ENCODE measurements around the gene PNMT.

Gene PNMT

DNA sequence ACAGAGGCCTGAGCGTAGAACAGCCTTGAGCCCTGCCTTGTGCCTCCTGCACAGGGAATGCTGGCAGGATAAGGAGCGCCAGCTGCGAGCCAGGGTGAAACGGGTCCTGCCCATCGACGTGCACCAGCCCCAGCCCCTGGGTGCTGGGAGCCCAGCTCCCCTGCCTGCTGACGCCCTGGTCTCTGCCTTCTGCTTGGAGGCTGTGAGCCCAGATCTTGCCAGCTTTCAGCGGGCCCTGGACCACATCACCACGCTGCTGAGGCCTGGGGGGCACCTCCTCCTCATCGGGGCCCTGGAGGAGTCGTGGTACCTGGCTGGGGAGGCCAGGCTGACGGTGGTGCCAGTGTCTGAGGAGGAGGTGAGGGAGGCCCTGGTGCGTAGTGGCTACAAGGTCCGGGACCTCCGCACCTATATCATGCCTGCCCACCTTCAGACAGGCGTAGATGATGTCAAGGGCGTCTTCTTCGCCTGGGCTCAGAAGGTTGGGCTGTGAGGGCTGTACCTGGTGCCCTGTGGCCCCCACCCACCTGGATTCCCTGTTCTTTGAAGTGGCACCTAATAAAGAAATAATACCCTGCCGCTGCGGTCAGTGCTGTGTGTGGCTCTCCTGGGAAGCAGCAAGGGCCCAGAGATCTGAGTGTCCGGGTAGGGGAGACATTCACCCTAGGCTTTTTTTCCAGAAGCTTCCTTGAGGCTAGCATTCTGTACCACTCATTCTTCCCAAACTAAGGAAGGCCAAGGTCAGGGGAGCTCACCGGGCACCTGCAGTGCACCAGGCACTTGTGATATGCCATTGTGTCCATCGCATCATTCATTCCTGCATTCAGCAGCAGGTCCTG, 1.9 kb downstream of the PNMT start:
- DNase-seq (ENCODE audit: low read depth in 2 of 2) = no peak

DNA sequence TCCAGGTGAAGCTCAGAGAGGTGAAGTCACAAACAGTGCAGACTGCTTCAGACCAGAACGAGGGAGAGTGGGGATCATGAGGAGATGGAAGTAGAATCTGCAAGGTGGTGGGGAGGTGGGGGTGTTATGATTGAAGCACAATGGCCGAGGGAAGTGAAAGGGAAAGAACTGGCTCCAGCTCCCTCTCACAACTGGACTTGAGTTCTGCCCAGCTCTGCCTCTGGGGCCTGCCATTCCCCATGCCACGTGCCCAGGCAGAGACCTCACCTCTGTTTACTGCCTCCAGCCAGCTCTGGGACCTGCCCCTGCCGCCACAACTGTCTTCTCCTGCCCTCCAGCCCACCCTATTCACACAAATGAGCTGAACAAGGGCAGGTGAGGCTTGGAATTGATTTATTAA, 2.5 kb downstream of the PNMT start:
- DNase-seq (ENCODE audit: low read depth in 2 of 2) = no peak

DNA sequence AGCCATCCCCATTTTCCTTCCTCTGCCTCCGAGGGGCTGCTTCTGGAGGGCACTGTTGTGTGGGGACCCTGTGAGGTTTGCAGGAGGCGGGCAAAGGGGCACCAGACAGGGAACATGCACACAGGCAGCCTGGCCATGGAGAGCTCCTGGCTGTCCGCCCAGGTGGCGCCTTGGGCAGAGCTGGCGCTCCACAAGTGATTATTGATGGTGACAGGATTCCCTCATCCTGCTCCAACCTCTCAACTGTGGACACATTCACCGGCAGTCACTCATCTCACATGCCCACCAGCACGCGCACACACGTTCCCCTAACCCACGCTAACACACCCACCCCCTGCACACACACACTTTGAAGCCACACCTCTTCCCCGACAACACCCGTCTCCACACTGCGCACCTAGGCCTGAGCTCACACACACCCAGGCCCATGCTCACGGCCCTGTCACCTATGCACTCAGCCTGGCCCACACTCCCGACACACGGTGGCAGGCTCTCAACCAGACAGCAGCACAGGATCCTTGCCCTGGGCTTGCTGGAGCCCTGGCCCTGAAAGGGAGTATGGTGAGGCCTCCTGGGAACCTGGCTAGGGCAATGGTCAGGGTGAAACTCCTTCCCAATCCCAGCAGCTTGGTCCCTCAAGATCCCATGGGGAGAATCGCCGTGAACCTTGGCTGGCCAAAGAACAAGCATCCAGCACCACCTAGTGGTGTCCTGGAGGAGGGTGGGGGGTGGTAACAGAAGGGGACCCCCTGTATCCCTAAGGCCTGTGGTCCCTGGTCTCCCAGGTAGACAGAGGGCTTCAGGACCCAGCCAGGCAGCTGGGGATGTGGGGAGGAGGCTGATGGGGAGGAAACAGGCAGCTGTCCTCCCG, 3.6 kb downstream of the PNMT start:
- no peak for DNase-seq (ENCODE audit: low read depth in 2 of 2)

DNA sequence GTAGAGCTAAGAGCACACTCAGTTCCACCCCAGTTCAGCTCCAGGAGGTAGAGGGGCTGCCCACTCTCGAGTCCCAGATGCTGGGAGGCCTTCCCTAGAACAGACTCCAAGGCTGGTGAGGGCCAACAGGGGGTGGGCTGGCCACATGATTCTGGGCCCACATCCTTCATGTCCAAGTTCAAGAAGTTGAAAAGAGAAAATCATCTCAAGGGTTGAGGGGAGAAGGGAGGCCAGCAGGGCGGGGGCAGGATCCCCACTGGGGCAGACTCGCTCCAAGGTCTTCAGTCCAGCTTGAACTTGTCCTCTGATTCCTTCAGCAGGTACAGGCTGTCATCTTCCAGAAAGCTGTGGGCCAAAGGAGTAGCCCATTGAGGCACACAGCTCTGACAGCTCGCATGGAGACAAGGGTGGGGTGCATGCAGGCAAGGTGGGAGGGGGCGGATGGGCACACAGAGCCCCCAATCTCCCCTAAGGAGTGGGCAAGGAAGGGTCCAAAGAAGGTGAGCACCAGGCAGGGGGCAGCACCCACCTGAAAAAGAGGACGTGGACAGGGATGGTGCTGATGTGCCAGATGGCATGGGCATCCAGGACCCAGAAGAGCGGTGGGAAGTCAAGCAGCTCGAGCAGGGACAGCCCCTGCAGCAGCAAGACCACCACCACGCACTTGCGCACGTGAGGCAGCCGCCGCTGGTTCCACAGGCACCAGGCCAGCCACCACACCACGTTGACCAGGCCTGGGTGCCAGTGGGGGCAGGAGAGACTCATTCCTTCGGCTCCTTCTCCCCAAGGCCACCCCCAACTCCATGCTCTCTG, 4.5 kb downstream of the PNMT start:
- DNase-seq (ENCODE audit: low read depth in 2 of 2) = no peak

DNA sequence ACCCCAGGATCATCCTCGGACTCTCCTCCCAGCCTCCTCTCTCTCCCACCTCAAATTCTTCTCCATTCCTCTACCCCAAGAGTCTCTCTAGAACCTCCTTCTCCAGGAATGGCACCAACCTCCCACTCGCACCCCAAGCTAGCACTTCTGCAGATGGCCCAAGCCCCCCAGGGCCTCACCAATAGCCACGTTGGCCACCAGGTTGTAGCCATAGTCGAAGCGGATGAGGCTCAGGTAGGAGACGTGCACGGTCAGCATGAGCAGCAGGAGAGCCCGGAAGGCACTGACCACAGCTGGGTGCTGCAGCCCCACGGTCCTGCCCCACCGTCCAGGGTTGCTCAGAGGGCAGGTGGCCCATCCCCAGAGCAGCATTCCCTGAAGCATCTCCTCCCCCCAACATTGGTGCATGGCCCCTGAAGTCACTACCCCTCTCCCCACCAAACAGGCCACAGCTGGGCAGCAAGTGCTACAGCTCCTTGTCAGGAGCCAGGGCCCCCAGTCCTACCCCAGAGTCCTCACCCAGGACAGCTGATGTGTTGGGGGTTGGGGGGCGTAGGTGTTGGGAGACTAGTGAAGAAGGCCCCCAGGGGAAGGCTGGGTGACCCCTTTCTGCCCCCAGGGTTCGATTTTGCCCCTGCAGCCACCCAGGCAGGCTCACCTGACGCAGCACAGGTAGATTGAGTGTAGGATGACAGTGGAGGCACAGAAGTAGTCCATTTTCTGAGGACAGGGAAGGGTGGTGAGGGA, 5.3 kb downstream of the PNMT start:
- DNase-seq (ENCODE audit: low read depth in 2 of 2) = no peak

DNA sequence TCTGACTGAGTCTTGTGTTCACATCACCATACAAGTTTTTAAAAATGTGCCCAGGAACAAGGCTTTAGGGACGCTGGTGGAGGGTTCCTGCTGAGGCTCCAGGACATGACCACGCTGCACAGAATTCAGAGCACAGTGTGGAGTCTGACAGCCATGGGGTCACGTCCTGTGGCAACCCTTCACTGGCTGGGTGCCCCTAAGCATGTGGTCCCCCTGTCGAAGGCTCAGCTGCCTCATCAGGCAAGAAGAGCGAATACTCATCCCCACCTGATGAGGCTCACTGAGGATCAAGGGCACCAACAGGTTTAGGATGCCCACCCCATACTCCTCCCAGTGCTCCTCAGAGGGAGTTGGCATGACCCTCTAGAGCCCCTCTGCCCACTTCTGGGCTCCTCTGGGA, 5.9 kb downstream of the PNMT start:
- DNase-seq (ENCODE audit: low read depth in 2 of 2) = no peak

DNA sequence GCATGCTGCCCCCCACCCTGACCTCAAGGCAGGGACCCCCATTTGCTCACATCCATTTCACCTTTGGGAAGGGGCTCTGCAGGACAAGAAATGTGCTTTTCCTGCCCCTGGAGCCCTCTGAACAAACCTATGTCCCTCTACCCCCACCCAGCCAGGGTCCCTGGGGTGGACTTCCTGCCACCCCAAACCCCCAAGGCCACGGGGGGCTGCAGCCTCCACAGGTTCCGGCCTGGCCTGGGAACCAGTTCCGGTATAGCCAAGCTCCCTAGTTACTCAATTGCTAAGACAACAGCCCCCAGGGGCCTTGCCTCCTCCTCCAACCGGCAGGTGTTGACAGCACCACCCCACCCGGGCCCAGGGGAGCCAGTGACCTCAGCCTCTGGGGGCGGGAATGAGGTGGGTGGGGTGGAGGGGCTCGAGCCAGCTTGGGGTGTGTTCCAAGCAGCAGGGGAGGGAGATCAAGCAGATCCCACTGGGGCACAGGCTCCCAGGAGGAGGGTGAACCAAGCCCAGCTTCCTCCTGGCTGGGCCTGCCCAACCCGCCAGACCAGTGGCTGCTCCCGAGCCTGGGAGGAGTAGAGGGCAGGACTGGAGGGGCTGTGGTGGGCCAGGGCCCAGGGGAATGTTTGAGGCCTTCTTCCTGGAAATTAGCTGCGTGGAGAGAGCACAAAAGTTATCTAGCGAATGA, 6.6 kb downstream of the PNMT start:
- DNase-seq (ENCODE audit: low read depth in 2 of 2) = no peak

DNA sequence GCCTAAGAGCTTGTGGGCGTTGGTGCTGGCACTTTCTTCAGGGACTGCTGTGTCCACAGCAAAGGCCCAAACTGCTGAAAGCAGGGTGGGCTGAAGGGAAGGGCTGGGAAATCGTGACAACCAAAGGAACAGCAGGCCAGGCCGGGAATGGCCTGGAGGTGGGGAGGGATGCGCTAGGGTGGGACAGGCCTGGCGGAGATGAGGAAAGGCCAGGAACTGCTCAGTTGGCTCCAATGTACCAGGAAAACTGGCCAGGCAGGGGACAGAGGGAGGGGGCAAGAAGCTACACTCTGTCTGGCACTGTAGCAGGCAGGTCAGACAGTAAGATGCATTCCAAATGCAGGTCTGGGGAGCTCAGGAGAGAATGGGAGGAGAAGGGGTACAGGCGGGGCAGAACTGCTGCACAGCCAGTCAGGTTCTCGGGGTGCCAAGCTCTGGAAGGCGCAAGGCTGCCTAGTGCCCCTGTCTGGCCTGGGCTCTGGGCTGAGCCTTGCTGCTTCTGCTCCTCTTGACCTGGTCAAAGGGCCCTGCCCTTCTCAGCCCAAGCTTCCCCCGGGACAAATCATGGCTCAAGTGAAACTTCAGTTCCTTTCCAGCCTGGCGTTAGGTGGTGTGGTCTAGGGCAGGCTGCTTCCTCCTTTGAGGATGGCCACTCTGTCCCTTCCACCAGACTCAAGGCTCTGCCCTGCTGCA, 7.3 kb downstream of the PNMT start:
- no peak for DNase-seq (ENCODE audit: low read depth in 2 of 2)

DNA sequence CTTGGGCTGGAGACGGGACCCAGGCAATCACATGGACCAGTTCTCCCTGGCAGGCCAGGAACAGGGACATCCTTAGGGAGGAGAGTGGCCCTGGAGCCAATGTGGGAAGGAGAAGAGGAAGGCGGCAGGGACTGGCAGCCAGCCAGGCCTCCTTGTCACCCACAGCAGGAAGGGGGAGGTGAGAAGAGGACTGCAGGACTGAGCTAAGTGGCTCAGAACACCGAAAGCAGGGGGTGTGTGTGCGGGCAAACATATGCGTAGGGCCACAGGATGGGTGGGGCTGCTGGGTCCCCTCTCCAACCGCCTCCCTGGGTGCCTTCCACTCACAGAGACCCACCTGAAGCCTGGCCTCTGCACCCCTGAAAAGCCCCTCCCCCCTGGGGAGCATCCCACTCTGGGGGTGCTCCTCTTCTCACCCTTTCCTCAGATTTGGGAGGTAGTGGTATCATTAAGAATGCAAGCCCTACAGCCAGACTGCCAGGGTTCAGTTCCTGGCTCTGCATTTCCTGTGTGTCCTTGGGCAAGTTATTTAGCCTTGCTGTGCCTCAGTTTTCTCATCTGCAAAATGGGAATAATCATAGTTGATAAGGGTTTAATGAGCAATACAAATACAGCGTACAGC, 8.1 kb downstream of the PNMT start:
- DNase-seq (ENCODE audit: low read depth in 2 of 2) = peak; percentile 19 to 33

DNA sequence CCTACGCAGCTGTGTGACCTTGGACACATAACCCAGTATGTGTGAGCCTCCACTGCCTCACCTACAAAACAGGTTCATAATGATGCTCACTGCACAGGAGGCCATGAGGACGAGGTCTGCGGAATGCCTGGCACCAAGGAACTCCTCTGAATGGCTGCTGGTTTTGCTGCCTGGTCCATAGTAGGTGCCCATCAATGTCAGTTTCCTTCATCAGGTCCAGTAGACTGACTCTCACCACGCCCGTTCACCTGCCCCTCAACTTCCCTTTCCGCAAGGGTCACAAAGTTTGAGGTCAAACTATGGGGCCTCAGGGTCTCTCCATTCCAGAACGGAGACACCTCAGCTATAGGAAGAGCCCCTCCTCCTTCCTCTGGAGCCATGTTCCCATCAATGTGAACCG, 8.8 kb downstream of the PNMT start:
- no peak for DNase-seq (ENCODE audit: low read depth in 2 of 2)

DNA sequence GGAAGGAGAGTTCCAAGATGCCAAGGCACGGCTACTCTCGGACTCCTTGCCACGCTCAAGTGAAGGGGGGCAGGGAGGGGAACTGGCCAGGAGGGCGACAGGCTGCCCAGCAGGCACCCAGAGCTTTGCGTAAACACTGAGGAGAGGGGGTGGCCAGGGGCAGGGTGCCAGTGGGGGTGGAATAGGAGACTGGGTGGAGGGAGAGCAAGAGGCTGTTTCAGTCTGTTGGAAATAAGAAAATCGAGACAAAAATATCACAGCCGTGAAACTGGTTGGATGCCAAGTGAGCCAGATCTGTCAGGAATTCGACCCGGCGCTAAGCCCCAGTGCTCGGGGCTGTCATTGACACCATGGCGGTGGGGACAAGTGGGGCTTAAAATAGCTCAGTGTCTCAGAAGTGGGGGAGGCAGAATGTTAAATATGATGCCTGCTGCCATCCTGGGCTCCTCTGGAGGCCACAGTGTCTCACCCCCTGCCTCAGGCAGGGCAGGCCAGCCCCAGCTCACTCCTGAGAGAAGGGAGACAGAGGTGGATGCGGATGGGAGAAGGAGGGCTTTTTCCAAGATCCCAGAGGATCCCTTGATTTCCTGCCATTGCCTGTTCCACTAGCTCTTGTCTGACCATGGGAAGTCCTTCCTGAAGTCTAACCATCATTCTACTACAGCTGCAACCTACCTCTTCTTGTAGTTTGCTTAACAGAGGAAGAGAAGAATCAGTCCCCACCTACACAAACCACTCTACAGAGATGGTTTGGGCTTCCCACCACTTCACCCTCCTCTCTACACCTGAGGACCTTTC, 9.5 kb downstream of the PNMT start:
- no peak for DNase-seq (ENCODE audit: low read depth in 2 of 2)

DNA sequence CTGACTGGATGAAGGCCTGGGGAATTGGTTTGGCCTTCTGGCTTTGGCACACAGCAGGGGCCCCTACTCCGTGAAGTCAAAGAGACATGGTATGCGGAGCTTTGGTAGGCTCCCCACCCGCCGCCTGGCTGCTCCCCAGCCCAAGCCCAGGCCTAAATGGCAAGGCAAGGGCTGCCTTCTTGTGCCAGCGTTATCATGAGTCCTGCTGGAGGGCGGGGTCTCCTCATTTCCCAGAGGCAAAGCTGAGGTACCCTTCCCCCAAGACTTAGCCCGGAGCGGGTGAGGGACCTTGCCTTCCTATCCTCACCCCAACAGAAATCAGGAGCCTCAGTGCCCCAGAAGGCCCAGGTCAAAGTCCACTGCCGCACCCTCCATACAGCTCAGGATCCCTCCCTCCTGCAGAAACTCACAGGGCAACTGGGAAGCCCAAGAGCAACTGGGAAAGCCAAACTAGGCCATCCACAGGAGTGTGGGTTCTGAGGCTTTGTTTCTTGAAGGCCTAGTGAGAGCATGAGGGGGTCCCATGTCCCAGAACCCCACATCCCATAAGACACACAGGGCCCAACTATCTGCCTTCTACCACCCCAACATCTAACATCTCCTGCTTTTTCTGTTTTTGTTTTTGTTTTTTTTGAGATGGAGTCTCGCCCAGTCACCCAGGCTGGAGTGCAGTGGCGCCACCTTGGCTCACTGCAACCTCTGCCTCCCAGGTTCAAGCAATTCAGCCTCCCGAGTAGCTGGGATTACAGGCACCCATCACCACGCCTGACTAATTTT, 10.3 kb downstream of the PNMT start:
- DNase-seq (ENCODE audit: low read depth in 2 of 2) = no peak

DNA sequence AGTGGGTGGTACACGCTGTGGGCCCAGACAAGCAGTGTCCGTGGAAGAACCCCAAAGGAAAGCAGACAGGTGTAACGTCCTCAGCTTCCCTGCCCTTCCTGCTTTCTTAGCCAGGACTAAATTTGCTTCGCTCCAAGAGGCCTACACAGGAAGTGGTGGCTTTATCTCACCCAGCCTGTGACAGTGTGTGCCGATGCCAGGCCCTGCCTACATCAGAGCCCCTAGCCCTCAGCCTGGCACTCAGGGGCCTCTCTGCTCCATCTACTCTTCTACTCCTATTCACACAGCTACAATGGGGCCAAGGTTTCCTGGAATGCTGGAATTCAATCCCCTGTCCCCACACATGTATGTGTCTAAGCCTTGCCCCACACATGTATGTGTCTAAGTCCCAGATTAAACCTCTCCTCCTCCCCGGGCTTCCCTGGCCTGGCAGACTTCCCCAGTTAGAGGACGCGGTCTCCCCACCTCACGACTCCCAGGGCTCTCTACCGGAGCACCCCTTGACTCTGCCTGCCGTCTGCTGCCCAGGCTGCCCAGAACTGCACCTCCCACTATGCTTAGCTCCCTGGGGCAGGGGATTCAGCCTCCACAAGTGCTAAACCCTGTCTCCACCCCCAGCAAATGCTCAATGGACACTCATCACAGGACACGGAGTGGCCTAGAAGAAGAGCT, 11.4 kb downstream of the PNMT start:
- peak in 1 of 2 donors; percentile 18 for DNase-seq (ENCODE audit: low read depth in 2 of 2)

DNA sequence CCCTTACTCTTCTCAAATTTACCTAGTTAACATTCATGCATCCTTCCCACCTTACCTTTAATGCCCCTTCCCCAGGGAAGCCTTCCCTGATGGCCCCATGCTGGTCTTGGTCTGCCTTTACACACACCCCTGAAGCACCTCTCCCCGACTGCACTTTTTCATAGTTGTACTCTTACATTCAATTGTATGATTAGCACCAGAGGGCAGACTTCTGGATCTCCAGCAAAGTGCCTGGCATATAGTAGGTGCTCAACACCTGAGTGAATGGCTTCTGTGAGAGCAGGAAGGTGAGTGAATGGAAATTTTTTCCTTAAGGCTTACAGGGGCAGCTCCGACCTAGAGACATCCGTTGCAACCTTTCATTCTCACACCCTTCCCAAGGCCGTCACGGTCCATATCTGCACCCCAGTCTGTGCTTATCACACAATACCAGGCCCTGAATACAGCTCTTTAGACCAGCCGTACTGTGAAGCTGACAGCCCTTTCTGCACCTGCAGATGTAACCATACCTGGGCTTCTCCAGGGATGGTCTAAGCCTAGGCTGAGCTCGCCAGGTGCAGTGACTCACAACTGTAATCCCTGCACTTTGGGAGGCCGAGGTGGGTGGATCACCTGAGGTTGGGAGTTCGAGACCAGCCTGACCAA, 15.2 kb downstream of the PNMT start:
- no peak for DNase-seq (ENCODE audit: low read depth in 2 of 2)

DNA sequence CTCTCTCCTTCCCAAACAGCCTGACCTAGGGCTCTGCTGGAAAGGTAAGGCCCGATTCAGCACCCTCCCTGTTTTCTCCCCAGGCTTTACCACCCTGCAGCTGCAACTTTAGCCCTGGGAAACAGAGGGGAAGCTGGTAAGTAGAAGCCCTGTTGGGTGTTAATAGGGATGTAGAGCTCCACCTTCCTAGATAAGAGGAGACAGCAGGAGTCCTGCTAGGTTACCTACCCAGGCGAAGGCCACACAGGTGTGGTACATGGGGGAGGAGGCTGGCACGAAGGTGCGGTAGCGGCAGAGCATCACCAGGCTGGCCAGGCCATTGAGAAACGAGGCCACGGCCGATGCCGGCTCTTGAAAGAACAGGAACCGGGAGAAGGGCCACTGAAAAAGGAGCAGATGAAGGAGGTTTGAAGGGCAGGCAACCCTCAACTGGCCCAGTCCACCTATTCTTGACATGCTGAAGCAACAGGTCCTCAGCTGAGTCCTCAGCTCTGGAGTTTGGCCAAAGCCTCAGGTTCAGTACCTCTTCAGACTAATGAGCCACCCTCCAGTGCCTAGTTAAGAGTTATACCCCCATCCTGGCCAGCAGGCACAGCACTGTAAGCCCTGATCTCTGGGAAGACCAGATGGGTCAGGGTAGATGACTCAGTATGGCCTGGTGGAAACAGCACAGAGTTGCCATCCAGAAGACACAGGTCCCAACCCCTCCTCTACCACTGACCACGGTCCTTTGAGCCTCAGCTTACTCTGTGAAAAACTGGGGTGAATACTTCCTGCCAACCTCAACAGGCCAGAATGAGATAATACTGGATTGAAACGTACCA, 16.3 kb downstream of the PNMT start:
- no peak for DNase-seq (ENCODE audit: low read depth in 2 of 2)

DNA sequence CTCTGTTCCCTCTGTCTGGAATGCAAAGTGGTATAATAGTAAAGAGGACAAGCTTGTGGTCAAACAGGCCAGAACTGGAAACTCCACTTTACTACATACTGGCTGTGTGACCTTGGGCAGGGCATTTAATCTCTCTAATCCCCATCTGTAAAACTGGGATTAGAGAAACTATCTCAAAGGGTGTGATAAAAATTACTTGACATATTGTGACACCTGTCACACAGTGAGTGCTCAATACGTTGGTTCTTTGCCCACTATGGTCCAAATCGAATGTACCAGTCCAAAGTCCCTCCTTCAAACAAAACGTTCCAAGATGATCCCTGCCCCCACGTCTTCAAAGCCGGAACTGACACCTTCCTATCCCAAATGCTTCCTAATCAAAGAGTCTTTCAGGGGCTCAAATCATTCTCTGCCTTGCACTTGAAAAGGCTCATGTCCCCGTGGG, 18.9 kb downstream of the PNMT start:
- no peak for DNase-seq (ENCODE audit: low read depth in 2 of 2)

All from stimulated activated CD8-positive, alpha-beta memory T cell treated with anti-CD3 and anti-CD28 coated beads, Interleukin-7, amount 100 ng/mL, for 4 hours (primary cell).